ENCODE measurements around the gene MICALL2. TPM values are rescaled to one million over a fixed set of nuclear protein-coding genes. Genes with fewer than 3 reads are reported as not detected.

The MICALL2 gene
- total RNA-seq, 6 experiments from 2014 or later, result 8.2 to 23.8 (median 13.6) TPM

GRCh38 chr7:1455955-1456354 lies 3.3 kb downstream of the MICALL2 start:
- no peak for TF ChIP-seq POLR2A (IDR thresholded peaks at IDR 0.05)
- TF ChIP-seq, protein P1, sequence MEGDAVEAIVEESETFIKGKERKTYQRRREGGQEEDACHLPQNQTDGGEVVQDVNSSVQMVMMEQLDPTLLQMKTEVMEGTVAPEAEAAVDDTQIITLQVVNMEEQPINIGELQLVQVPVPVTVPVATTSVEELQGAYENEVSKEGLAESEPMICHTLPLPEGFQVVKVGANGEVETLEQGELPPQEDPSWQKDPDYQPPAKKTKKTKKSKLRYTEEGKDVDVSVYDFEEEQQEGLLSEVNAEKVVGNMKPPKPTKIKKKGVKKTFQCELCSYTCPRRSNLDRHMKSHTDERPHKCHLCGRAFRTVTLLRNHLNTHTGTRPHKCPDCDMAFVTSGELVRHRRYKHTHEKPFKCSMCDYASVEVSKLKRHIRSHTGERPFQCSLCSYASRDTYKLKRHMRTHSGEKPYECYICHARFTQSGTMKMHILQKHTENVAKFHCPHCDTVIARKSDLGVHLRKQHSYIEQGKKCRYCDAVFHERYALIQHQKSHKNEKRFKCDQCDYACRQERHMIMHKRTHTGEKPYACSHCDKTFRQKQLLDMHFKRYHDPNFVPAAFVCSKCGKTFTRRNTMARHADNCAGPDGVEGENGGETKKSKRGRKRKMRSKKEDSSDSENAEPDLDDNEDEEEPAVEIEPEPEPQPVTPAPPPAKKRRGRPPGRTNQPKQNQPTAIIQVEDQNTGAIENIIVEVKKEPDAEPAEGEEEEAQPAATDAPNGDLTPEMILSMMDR (IDR thresholded peaks at IDR 0.05), result no peak
- DNase-seq (no peak), ATAC-seq (no peak)
- H3K9me3 ChIP-seq, result no peaks in the 10 kb centered on the region
- H3K36me3 ChIP-seq, result no peaks in the 10 kb centered on the region
- no peaks in the 10 kb centered on the region for H3K27me3 ChIP-seq
- 84% methylated on average over 3 of the region's 13 CpGs for WGBS (ENCODE audit: insufficient coverage, low coverage, low lambda C conversion rate, missing lambda C conversion rate)
- H3K4me1 ChIP-seq, result peaks cover 0 to 32% (median 5%) of the 10 kb centered on the region in 4 donors
- H3K4me3 ChIP-seq, result no peak overlapping the region
- H3K27ac ChIP-seq, result peak overlapping the region in 2 of 3 donors; percentile 47 to 60
- intact Hi-C loops (cut with DNase I), result no loop called here

DNA sequence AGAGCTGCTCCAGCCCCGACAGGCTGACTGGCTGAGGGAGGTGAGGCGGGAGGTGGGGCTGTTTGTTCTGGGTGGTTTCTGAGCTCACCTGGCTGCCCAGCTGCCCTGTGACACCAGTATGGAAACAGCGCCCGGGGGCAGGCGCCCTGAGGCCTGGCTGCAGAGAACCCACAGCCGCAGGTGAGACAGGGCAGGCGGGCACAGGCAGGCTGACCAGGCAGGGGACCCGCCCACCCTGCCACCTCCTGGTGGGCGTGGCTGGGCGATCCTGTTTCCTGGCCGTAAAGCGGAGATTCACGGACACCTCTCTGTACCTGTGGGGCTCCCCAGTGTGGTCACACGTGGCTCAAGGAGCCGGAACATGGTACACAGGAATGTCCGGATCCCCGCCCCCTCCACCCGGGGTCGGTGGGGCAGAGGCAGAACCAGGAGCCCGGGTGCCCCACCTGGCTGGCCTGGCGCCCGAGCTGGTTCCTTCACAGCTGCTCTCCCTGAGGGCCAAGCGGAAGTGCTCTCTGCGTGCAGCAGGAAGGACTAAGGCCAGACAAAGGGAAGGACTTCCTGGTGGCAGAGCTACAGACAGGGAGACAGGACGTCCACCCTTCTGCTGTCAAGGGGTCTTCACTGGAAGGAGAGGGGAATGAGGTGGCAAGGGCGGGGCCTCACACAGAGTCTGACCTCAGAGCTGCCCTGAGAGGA lies 3.9 kb downstream of the MICALL2 start:
- DNase-seq, result peak; percentile 73 to 92 (median 87)
- Histone ChIP-seq H3K36me3 (no peaks in the 10 kb centered on the region), H3K27ac (peak overlapping the region; percentile 47 to 68 (median 60)), H3K4me1 (peaks cover 0 to 28% (median 5%) of the 10 kb centered on the region in 4 donors), H3K9me3 (no peaks in the 10 kb centered on the region), H3K27me3 (no peaks in the 10 kb centered on the region), H3K4me3 (peak overlapping the region in 2 of 3 donors; percentile 2 to 7)
- TF ChIP-seq POLR2A (IDR thresholded peaks at IDR 0.05), result peak; percentile 34
- TF ChIP-seq, protein P1 (IDR thresholded peaks at IDR 0.05), result no peak
- ATAC-seq, result peak; percentile 18 to 50 (median 33)
- intact Hi-C loops (cut with DNase I), result no loop called here
- WGBS (ENCODE audit: insufficient coverage, low coverage, low lambda C conversion rate, missing lambda C conversion rate), result 32% methylated on average over 7 of the region's 26 CpGs

GRCh38 chr7:1454542-1454941 lies 4.7 kb downstream of the MICALL2 start:
- intact Hi-C loops (cut with DNase I), result no loop called here
- Histone ChIP-seq H3K4me3 (peak overlapping the region in 2 of 3 donors; percentile 7 to 16), H3K36me3 (no peaks in the 10 kb centered on the region), H3K4me1 (peaks cover 0 to 22% (median 5%) of the 10 kb centered on the region in 4 donors), H3K9me3 (no peaks in the 10 kb centered on the region), H3K27me3 (no peaks in the 10 kb centered on the region), H3K27ac (peak overlapping the region; percentile 47 to 68 (median 60))
- TF ChIP-seq POLR2A (IDR thresholded peaks at IDR 0.05), result no peak
- TF ChIP-seq, protein P1 (IDR thresholded peaks at IDR 0.05), result no peak
- DNase-seq (no peak), ATAC-seq (peak in 1 of 4 donors; percentile 2)
- no CpG with 5 or more reads among the region's 14 CpGs for WGBS (ENCODE audit: insufficient coverage, low coverage, low lambda C conversion rate, missing lambda C conversion rate)

DNA sequence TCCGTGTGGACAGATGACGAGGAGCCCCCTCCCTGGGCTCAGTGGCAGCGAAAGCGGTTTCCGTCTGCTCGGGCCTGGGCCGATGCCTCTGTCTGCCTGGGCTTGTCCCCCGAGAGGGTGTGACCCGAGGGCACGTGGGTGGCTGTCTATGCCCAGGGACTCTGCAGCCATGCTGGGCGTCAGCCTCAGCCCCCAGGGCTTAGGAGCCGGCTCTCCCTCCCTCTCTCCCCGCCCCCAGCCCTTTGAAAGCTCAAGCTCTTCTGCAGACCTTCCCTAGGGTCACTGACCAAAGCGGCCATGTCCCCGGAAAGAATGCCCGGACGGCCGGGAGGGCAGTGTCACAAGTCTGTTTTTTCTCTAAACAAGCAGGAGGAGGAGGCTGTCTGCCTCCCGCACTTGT lies 7.1 kb downstream of the MICALL2 start:
- no peak overlapping the region for H3K4me3 ChIP-seq
- intact Hi-C loops (cut with DNase I), result no loop called here
- no peaks in the 10 kb centered on the region for H3K36me3 ChIP-seq
- H3K27ac ChIP-seq, result peak overlapping the region in 1 of 3 donors; percentile 24
- H3K4me1 ChIP-seq, result peaks cover 0 to 12% (median 0%) of the 10 kb centered on the region in 4 donors
- WGBS (ENCODE audit: insufficient coverage, low coverage, low lambda C conversion rate, missing lambda C conversion rate), result 20% methylated on average over 1 of the region's 19 CpGs
- DNase-seq, result peak in 1 of 3 donors; percentile 60
- TF ChIP-seq, protein P1 (IDR thresholded peaks at IDR 0.05), result no peak
- TF ChIP-seq POLR2A (IDR thresholded peaks at IDR 0.05), result no peak
- H3K9me3 ChIP-seq, result no peaks in the 10 kb centered on the region
- H3K27me3 ChIP-seq, result no peaks in the 10 kb centered on the region
- peak in 3 of 4 donors; percentile 2 to 22 (median 20) for ATAC-seq

Data from right lobe of liver (tissue), 6 donors.